HUDEP-2 (cell line): Measurements from ENCODE around the gene RABL6.

Source experiments
- DNase-seq, 76 experiments: peaks; one replicate each; lab custom pipeline; 2025; ENCODE audit not compliant: unreplicated experiment in 76 of 76; lab: John Stamatoyannopoulos, UW

RABL6 gene

GRCh38 chr9:136775191-136775590, 32.6 kb upstream of the RABL6 start:
- DNase-seq, result no peak

- DNase-seq, result no peak
Observed at GRCh38 chr9:136776947-136777346, 30.8 kb upstream of the RABL6 start.

- DNase-seq, result no peak
Observed at GRCh38 chr9:136777359-136777758, 30.4 kb upstream of the RABL6 start.

- no peak for DNase-seq
Observed at GRCh38 chr9:136779808-136780207, 27.9 kb upstream of the RABL6 start.

- no peak for DNase-seq
Observed at GRCh38 chr9:136782452-136782851, 25.3 kb upstream of the RABL6 start.

- peak in 24 of 76 experiments; percentile 19 to 74 (median 48) for DNase-seq
Observed at GRCh38 chr9:136784249-136784996, 23.3 kb upstream of the RABL6 start.

- peak in 70 of 76 experiments; percentile 26 to 93 (median 68) for DNase-seq
Observed at GRCh38 chr9:136784997-136785361, 22.8 kb upstream of the RABL6 start.

GRCh38 chr9:136785565-136786355, 22.0 kb upstream of the RABL6 start:
- DNase-seq, result peak in 44 of 76 experiments; percentile 11 to 73 (median 46)

GRCh38 chr9:136786451-136786850, 21.3 kb upstream of the RABL6 start:
- DNase-seq, result no peak

- peak in 4 of 76 experiments; percentile 21 to 35 (median 26) for DNase-seq
Observed at GRCh38 chr9:136786983-136787382, 20.8 kb upstream of the RABL6 start.

GRCh38 chr9:136787690-136788400, 19.9 kb upstream of the RABL6 start:
- DNase-seq, result peak in 69 of 76 experiments; percentile 32 to 88 (median 71)

- peak in 50 of 76 experiments; percentile 16 to 75 (median 46) for DNase-seq
Observed at GRCh38 chr9:136788644-136789522, 18.9 kb upstream of the RABL6 start.

- peak in 1 of 76 experiments; percentile 57 for DNase-seq
Observed at GRCh38 chr9:136789523-136789937, 18.2 kb upstream of the RABL6 start.

- DNase-seq, result peak; percentile 83 to 100 (median 99)
Observed at GRCh38 chr9:136790640-136791515, 16.9 kb upstream of the RABL6 start, which contains the start of gene TMEM141. TMEM141 (plus strand) TSS chr9:136791344; CDS start chr9:136791371, 27 bp downstream.

- peak in 54 of 76 experiments; percentile 10 to 90 (median 49) for DNase-seq
Observed at GRCh38 chr9:136791516-136792276, 16.1 kb upstream of the RABL6 start.

- DNase-seq, result peak in 36 of 76 experiments; percentile 11 to 60 (median 38)
Observed at GRCh38 chr9:136792321-136793085, 15.2 kb upstream of the RABL6 start.
